HG03469 (cell line): ENCODE measurements around the gene SNX22.

Source experiments
- ATAC-seq: cut with Tn5 transposase; IDR thresholded peaks from one replicate; pipeline ENCODE4 v1.9.1; 2021; ENCODE audit warnings: mild to moderate bottlenecking, moderate library complexity, moderate number of reproducible peaks; ENCODE audit not compliant: unreplicated experiment

The SNX22 gene

GRCh38 chr15:64133623-64134344, 17.7 kb upstream of the SNX22 start:
- ATAC-seq, result no peak

DNA sequence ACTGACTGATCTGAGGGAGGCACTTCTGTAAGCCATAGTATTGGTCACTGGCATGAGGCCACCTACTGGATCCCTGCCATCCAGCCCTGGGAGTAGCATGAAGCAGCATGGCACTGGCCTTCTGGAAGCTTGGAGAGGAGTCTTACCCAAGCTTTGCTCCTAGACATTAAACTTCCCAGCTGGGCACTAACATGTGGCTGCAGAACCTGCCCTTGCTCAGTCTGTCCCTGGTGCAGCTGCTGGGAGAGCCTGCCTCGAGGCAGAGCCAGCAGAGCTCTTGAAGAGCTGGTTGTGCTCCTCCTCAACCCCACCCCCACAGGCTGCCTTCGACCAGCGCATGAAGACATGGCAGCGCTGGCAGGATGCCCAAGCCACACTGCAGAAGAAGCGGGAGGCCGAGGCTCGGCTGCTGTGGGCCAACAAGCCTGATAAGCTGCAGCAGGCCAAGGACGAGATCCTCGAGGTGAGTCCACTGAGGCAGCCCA, 17.1 kb upstream of the SNX22 start:
- ATAC-seq, result no peak

DNA sequence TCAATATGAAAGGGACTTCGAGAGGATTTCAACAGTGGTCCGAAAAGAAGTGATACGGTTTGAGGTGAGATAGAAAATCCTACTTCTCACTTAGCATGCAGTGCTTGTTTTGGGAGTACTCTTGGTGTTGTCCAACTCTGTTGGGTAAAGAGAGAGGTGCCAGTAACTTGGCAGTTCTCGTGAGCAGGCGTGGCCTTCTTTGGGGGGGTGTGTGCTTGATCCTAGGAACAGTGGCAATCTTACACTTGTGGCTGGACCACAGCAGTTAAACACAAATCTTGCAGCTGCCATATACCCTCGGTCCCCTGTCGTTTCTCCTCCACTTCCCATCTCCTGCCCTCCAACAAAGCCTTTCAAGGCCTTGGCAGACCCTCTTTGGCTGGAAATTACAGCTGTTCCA, 15.2 kb upstream of the SNX22 start:
- ATAC-seq, result no peak

DNA sequence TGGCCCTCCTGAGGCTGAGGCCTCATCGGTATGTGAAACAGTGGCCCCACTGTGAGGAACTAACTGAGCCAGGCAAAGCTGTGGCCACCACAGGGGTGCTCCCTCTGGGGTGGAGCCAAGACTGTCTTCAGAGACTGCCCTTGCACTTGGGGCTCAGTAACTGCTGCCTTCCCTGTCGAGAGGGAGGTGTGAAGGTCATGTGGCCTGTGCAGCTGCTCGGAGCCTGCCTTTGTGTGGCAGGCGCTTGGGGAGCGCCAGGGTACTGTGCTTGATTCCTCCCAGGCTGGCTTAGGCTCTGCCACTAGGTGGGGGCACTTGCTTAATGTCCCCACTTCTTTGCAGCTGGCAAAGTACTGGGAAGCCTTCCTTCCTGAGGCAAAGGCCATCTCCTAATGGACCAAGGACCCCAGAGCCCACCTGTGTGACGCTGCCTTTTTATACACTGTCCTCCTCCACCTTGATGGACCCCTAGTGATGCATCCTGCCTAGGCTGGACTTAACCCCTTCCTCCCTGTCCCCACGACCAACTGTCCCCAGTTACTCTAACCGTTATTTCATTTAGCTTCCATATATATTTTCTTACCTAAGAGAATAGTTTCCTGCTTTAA, 14.2 kb upstream of the SNX22 start:
- ATAC-seq, result no peak

- no peak for ATAC-seq
Observed at GRCh38 chr15:64138331-64138941, 13.1 kb upstream of the SNX22 start.

GRCh38 chr15:64141798-64142512, 9.6 kb upstream of the SNX22 start:
- no peak for ATAC-seq

DNA sequence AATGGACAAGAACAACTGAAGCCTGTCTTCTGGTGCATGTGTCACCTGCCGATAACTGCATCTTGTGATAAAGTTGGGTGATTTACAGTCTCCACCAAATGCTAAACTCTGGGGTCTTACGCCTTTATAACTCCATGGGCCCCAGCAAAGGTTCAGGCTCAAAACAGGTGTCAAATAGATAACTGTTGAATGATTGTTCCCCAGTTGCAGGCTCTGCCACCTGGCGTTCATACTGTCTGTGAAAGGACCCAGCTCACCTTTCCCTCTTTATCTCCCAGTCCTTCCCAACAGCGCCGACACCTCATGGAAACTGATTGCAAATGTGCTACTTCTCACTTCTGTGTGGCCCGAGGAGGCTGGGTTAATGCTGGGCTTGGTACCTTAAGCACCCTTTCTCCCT, 8.3 kb upstream of the SNX22 start:
- ATAC-seq, result no peak

- ATAC-seq, result no peak
Observed at GRCh38 chr15:64144192-64144564, 7.4 kb upstream of the SNX22 start.

DNA sequence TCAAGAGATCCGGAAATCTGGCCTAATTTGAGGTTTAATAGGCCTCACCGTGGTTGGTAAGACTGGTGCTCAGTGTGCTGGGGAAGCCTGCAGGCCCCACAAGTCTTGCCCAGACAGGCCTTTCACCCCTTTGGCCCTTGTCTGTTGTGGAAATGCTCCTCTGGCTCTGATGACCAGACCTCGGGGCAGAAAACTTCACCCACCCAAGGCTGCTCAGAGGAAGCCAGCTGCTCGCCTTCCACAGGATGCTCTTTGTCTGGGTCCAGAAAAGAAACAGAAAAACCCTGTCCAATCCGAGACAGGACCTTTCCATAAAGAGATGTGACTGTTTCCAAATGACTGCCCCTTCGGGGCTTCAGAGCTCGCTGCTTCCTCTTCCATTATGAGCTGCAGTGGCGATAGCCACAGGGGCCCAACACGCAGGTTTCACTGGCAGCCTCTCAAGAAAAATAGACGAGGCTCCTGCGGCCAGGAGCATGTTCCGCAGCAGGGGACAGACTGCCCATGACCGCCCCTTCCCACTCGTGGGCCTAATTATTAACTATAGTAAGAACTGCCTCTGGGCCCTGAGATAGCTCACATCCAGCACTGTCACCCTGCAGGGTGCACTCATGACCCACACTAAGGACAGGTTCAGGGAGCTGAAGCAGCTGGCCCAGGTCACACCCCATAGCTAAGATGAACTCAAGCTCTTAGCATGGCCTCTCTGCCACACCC, 6.8 kb upstream of the SNX22 start:
- ATAC-seq, result peak; percentile 40

- no peak for ATAC-seq
Observed at GRCh38 chr15:64146041-64146440, 5.5 kb upstream of the SNX22 start.

GRCh38 chr15:64146520-64146884, 5.0 kb upstream of the SNX22 start:
- no peak for ATAC-seq

DNA sequence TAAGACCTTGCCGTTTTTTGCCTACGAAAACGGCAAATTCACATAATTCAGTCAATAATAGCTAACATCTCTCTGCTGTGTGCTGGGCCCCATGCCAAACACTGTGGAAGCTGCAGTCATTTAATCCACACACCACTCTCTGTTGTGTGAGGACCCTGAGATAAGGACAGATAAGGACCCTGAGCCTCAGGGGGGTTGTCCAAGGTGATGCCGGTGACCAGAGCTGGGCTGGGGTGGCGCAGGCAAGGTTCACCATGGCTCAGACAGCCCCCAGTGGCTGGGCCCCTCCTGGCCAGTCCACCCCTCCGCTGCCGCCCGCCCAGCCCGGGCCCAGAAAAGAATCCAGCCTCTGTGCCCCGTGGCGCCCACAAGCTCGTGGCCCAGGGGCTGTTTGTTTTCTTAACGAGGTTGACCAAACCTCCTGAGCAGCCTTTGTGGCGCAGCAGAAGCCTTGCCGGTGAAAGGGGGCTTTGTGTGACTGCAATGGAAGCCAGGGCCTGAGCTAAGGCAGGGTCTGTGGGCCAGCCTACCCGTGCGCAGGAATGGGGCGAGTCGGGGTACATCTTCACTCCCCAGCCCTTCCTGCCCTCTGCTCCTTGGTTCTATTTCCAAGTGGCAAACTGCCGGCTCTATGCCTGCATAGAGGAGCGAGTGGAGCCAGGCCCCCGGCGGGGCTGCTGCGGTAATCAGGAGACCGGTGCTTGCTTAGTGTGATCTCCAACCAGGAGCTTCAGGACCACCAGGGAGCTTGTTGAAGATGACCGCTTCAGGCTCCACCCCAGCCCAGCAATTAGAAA, 4.4 kb upstream of the SNX22 start:
- no peak for ATAC-seq

GRCh38 chr15:64148168-64148567, 3.4 kb upstream of the SNX22 start:
- no peak for ATAC-seq

- no peak for ATAC-seq
Observed at GRCh38 chr15:64148581-64148980, 3.0 kb upstream of the SNX22 start.

- ATAC-seq, result no peak
Observed at GRCh38 chr15:64149424-64149823, 2.1 kb upstream of the SNX22 start.

GRCh38 chr15:64149893-64150578, 1.5 kb upstream of the SNX22 start:
- ATAC-seq, result no peak

DNA sequence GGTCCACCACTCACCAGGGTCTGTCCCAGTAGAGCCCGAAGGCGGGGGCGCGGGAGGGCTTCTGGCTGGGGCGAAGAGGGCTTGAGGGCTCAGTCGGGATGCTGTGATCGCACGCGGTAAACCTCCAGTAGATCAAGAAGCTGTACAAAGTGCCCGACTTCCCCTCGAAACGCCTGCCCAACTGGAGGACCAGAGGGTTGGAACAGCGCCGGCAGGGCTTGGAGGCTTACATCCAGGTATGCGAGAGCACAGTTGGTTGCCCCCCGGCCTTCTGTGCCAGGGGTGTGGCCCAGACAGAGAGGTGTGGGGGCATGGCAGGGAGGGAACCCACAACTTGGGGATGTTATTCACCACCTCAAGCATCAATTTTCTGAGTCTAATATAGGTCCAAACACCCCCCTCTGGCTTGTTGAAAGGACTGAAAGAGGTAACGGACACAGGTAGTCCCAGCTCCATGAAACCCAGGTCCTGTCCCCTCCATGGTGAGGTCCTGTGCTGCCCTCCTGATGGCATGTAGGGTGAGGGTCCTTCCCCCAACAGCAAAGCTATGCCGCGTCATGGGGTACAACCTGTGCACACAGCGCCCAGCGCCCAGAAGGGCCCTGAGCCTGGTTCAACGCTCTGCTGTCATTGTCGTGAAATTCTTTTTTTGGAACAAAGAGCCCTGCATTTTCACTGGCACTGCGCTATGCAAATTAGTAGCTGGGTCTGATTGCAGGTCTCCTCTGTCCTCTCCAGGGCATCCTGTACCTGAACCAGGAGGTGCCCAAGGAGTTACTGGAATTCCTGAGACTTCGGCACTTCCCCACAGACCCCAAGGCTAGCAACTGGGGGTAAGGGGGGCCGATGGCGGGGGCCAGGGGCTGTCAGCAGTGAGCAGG, 1.2 kb downstream of the SNX22 start:
- no peak for ATAC-seq

- peak; percentile 35 for ATAC-seq
Observed at GRCh38 chr15:64153480-64154367, 2.2 kb downstream of the SNX22 start.
